GM18519 (cell line): ENCODE data around the gene CDC42BPB.

Source experiments
- ATAC-seq: cut with Tn5 transposase; IDR thresholded peaks from one replicate; pipeline ENCODE4 v1.9.1; 2021; ENCODE audit warnings: mild to moderate bottlenecking, moderate library complexity; ENCODE audit not compliant: unreplicated experiment, low FRiP score

CDC42BPB gene, protein sequence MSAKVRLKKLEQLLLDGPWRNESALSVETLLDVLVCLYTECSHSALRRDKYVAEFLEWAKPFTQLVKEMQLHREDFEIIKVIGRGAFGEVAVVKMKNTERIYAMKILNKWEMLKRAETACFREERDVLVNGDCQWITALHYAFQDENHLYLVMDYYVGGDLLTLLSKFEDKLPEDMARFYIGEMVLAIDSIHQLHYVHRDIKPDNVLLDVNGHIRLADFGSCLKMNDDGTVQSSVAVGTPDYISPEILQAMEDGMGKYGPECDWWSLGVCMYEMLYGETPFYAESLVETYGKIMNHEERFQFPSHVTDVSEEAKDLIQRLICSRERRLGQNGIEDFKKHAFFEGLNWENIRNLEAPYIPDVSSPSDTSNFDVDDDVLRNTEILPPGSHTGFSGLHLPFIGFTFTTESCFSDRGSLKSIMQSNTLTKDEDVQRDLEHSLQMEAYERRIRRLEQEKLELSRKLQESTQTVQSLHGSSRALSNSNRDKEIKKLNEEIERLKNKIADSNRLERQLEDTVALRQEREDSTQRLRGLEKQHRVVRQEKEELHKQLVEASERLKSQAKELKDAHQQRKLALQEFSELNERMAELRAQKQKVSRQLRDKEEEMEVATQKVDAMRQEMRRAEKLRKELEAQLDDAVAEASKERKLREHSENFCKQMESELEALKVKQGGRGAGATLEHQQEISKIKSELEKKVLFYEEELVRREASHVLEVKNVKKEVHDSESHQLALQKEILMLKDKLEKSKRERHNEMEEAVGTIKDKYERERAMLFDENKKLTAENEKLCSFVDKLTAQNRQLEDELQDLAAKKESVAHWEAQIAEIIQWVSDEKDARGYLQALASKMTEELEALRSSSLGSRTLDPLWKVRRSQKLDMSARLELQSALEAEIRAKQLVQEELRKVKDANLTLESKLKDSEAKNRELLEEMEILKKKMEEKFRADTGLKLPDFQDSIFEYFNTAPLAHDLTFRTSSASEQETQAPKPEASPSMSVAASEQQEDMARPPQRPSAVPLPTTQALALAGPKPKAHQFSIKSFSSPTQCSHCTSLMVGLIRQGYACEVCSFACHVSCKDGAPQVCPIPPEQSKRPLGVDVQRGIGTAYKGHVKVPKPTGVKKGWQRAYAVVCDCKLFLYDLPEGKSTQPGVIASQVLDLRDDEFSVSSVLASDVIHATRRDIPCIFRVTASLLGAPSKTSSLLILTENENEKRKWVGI (N-terminal part only)

DNA sequence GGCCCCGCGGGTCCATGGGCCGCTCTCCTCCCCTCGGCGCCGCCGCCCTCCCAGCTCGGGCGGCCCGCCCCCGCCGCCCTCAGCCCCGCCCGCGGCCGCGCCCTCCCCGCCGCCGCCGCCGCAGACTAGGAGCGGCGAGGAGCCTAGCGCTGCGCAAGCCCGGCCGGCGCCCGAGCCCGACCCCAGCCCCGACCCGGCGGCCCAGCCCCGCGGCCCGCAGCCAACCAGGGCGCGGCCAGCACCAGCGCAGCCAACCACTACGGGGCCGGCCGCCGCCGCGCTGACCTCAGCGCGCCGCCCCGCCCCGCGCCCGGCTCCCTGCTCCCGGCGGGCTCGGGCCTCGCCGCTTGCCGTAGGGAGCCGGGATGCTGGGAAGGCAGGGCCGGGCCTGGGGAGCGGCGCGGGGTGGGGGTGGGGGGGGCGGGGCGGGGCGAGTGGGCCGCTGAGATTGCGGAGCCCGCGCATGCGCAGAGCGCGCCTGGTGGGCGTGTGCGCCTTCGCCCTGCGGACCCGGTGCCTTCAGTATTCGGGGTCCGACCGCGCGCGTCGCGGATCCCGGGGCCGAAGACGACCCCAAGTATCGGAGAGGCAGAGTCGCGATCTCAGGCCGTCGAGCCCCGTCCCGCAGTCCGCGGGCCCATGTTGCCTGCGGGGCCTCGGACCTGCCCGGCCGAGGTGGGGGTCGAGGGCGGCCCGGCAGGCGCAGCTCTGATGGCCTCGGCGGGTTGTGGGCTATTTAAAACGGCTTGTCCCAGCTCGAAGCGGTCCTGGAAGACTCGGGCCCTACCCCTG lies at the start of gene CDC42BPB:
Gene CDC42BPB (minus strand): TSS at position 178 of the 792 bp plus-strand sequence. CDS start 376 bp downstream, outside the sequence.
- ATAC-seq, result peak; percentile 57

DNA sequence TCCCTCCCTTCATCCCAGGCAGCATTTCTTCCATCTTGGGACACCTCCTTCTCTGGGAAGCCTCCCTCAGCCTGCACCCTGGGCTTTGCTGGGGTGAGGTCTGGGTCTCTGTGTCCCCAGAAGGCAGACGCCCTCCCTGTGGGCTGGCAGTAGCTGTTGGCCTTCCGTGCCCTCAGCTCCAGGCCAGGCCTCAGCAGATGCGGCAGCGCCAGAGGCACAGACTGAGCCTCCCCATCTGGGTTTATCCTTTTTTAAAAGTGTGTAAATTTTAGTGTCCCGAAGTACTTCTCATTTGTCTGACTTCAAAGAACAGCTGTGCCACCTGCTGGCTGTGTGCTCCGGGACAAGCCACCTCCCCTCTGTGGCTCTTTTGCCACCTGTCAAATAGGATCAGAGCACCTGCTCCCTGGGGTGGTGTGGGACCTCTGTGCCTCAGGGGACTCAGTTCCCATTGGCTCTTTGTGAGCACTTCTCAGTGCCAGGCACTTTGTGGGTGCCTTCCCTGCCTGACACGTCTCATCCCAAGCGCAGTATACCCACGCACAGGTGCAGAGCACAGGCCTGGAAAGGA lies 48.3 kb upstream of the CDC42BPB start:
- no peak for ATAC-seq

DNA sequence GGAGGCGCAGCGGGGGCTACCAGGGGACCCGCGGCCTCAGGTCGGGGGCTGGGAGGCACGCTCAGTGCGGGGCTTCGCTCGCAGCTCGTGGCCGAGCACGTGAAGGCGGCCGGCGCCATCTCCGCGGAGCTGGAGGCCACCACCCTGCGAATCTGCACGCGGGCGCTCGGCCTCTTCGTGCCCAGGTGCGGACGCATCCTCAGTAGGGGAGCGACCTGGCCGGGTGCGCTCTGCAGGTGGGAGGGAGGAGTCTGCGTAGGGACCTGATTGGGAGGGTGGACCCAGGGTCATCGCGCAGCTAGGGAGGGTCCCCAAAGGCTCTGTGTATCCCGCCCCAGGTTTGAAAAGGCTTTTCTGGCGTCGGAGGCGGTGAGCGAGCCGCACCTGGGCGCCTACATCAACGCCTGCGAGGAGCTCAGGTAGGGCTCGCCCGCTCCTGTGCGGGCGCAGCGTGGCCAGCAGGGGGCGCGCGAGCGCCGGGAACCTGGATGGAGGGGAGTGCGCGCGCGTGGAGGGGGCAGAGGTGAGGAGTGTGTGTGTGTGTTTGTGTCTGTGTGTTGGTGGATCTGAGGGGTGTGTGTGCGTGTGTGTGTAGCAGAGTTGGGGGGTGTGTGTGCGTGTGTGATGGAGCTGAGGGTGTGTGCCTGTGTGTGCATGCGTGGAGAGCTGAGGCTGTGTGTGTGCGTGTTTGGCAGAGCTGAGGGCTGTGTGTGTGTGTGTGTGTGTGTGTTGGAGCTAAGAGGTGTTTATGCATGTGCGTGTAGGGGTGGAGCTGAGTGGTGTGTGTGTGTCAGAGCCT lies 47.5 kb upstream of the CDC42BPB start:
- no peak for ATAC-seq

DNA sequence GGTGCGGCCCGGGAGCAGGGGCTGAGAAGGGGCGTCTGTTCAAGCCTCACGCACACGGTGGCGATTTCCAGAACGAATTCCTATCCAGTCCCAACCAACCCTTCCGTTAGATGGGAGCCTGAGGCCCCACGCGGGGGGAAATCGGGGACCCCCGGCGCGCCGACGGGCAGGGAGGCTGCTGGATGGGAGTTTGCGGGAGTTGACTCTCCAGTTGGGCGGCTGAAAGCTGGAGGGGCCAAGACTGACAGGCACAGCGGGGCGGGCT lies 47.0 kb upstream of the CDC42BPB start:
- ATAC-seq, result no peak

DNA sequence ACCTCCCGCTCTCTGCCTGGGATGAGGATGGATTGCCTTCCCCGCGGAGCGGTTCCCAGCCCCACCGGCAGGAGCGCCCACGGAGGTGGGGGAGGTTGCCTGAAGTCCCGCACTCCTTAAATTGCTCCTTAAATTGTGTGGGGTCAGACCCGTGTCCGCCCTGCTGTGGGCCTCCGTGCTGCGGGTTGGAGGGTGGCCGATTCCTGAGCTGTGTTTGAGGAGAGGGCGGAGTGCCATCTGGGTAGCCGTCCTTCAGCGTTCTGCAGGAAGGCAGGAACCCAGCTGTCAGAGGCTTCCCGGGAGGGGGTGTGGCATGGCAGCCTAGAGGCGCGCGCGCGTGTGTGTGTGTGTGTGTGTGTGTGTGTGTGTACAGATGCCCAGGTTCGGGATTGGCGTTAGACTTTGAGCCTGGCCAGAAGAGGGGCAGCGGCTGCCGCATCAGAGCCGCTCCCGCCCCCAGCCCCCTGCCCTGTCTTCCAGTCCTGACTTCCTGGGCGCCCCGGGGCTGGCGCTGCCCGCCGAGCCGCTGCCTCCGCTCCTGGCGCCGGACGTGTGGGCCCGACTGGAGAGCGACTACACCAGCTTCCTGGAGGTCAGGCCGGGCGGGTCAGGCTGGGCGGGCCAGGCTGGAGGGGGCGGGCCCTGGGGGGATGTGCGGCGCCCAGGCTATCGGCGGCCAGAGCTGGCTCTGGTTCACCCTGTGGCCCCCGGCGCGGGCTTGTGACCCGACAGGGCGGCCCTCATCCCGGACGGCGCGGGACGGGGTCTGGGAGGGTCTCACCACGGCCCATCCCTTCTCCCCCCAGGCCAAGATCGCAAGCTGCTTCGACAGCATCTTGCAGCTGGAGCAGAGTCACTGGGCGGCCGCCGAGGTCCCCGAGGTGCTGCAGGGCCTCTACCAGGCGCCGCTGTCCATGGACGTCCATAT lies 46.4 kb upstream of the CDC42BPB start:
- no peak for ATAC-seq

DNA sequence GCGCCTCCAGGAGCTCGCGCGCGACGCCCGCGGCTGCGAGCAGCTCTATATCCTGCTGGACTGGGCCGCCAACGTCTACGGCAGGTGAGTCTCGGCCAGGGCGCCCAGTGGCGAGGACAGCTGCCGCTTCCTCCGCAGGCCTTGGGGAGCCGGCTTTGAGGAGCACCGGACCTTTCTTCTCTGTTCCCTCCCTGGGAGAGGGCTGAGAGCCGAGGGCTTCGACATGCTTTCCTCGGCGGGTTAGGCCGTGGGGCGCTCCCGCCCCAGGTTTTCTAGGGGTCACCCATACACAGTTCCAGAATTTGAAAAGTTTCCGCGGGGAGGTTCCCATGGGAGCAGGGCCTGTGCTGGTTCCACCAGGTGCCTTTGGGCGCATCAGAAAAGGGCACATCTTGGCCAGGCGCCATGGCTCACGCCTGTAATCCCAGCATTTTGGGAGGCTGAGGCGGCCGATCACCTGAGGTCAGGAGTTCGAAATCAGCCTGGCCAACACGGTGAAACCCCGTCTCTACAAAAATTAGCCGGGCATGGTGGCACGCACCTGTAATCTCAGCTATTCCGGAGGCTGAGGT lies 45.4 kb upstream of the CDC42BPB start:
- ATAC-seq, result no peak

DNA sequence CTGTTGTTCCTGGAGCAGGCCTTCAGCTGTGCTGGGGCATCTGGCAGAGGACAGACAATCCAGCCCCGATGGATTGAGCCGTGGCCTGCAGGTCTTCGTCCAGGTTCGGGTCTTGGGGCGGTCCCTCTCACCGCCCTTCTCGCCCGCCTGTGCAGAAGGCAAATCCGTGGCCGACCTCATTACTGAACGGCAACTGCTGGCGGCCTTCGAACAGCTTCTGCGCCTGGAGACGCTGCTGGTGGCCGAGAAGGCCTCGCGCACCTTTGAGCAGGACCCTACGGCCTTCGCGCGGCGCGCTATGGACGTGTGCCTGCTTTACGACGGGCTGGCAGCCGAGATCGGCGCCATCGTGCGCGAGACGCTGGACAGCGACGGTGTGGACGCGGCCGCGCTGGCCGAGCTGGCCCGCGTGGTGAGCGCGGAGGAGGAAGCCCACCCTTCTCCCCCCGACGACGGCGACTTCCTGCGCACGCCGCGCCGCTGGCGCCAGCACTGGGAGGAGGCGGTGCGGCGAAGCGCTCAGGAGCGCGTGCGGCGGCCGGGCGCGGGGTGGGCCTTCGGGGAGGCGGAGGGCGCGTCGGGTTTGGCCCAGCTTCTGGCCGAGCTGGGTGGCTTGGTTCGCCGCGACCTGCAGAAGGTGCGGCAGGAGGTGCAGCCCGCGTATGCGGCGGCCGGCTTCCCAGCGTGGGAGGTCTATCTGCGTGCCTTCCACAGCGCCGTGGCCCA lies 44.8 kb upstream of the CDC42BPB start:
- no peak for ATAC-seq

DNA sequence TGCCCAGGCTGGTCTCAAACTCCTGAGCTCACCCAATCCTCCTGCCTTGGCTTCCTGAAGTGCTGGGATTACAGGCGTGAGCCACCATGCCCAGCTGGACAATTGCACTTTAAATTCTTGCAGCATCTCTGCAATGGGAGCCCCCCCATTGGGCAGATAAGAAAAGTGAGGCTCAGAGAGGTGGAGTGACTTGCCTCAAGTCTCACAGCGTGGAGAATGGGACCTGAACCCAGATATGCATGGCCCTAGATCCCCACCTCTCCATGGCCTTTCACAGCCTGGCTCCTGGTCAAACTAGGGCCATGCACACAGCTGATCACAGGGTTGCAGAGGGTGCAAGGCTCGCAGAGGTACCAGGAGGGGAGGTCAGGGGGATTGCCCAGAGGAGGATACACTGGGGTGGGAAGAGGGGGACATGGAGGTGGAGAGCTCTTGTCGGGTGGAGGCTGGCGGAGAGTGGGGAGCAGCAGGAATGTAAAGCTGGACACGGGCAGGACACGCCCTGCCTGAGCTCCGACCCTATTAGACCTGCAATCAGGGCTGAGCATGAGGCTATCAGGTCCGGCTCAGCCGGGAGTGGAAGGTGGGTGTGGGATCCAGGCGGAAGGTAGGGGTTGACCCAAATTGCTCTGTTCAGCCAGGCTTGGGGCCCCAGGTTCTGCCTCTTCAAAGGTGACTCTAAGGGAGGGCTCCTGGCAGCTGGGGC lies 44.1 kb upstream of the CDC42BPB start:
- no peak for ATAC-seq

DNA sequence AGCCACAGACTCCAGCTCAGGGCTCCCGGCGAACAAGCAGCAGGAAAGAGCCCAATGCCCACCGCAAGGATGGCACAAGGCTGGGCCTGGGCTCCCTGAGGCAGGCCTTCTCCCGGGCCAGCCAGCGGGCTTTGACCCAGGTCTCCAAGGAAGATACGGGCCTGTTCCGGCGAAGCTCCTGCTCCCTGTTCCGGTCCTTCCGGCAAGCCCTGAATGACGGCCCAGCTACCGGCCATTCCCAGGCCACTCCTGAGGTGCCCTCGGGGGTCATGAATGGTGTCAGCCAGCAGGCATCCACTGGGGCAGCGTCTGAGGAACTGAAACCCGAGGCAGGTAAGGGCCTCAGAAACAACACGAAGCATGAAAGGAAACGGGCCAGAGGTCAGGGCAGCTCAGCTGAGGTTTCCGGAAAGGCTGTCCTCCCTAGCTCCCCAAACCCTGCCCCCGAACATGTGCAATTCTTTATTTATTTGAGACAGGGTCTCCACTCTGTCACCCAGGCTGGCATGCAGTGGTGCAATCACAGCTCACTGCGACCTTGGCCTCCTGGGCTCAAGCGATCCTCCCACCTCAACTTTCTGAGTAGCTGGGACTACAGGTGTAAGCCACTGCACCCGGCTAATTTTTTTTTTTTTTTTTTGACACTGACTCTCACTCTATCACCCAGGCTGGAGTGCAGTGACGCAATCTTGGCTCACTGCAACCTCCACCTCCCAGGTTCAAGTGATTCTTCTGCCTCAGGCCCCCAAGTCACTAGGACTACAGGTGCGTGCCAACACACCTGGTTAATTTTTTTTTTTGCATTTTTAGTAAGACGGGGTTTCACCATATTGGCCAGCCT lies 43.2 kb upstream of the CDC42BPB start:
- ATAC-seq, result no peak

DNA sequence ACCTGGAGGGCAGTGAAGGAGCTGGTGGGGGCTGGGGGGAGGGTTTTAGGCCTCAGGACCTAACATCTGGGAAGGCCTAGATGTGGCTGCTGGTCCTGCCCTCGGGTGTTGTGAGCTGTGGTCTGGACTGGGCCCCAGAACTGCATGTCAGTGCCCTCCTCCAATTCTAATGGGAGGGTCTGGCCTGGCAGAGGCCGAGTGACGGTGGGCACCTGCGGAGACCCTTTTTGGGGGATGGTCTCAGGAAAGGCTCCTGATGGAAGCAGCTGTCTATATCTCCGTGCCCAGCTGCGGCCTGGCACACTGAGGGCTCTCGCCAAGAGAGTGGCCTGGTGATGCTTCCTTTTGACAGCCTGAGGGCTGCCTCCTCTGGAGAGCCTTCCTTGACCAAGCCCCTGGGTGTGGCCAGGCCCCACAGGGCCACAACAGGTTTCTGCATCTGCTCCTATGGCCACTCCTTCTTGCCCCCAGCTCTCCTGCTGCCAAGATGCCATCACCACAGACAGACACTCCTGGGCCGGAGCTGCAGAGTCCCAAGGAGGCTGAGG lies 42.5 kb upstream of the CDC42BPB start:
- ATAC-seq, result no peak

DNA sequence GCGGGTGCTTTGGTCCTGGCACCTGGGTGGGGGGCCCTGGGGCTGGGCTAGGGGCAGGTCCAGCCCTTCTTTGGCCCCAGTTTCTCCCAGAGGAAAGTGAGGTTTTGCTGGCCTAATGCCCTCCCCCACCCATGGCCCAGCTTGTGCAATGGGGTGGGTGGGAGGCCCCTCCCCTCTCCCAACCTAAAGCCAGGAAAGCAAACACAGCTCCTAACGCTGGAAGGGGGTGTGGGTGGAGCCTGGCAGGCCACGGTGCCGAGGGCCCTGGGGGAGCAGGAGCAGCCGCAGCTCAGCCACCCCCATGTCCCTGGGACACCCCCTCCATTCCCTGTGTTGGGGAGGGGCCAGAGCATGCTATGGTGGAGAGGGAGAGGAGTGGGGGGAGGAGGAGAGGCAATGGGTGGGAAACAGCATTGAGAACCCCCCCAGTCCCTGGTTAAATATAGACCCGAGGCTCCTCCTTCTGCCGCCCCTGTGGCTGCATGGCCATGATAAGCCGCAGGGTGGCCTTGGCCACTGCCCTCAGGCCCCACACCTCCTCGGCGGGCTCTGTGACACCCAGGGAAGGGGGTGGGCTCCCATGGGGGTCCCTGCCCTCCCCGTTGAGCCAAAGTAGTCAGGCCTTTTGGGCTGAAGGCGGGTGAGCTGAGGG lies 41.9 kb upstream of the CDC42BPB start:
- no peak for ATAC-seq

DNA sequence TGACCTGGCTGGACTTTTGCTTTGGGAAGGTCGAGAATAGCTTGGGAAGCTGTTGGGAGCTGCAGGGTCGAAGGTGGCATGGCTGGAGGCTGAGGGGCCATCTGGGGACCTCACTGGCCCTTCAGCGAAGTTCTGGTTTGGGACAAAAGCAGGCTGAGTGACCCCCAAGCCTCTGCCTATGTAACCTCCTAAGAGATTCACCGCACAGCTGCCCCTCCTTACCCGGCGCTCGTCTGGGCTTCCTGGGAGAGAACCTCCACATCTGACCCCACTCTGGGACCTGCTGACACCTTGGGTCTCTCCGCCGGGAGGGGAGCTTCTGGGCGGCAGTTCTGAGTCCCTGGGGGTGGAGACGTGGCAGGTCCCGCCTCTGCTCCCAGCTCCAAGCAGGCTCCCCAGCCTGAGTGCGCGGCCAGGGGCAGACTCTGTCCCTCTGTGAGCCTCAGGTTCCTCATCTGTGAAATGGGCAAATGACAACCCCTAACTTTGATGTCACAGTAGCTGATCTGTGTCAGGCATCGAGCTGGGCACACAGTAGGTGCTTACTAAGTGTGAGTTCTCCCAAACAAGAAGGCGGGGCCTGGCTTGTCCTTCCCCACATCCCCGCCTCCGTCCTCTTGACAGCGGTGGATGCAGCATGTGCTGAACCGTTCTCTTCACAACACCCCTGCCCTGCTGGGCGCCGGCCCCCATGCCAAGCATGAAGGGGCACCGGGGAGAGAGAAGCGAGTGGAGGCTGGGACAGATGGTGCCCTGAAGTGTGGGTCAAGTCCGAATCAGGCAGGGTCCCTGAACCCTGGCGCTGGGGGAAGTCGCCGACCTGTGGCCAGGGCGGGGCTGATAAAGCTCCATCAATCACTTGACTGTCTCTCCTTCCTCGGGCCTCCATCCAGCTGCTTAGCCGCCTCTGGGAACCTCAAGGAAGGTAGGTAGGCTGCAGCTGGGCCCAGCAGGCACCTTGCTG lies 40.9 kb upstream of the CDC42BPB start:
- ATAC-seq, result no peak

DNA sequence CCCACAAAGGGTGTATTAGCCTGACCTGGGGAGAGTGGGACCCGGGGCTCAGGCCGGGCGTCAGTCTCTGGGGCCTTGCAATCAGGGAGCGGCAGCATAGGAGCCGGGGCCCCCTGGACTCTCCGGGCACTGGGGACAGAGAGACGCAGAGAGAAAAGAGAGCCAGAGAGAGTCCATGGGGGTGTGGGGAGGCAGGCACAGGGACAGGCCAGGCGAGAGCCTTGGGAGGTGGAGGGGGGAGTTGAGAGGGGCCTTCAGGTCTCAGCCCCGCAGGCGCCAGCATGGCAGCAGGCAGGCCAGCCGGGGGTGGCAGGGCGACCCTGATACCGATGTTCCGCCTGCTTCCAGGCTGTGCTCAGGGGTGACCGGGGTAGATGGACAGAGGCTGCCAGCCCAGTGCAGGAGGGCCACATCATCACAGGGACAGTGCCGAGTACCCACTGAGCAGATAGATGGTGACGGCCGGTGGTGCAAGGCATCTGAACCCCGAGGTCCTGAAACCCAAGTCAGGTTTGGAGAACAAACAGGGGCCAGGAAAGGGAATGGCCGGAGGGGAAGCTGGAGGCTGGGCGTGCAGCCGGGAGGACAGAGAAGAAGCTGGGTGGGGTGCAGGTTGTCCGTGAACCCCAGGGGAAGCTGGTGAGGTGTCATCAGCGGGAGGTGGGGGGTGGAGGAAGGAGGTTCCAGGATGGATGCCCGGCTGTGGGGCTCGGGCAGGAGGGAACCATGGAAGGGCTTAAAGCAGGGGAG lies 40.1 kb upstream of the CDC42BPB start:
- no peak for ATAC-seq
